ENCODE measurements around the gene C12orf76. TPM values are rescaled to one million over a fixed set of nuclear protein-coding genes. Genes with fewer than 3 reads are reported as not detected.

The C12orf76 gene
- total and polyA plus RNA-seq, 2 of the 13 experiments (the other 11 are each of a cell fraction or from before 2014, with no cell fraction given), result 15.8 to 38.4 TPM

- TF ChIP-seq CHCHD3 (CRISPR knock-in tag; IDR thresholded peaks at IDR 0.05) (no peak), ZSCAN31 (CRISPR knock-in tag; IDR thresholded peaks at IDR 0.05; ENCODE audit: low read depth) (no peak), ZFP82 (CRISPR knock-in tag; IDR thresholded peaks at IDR 0.05; ENCODE audit: borderline replicate concordance) (no peak), DMAP1 (CRISPR knock-in tag; IDR thresholded peaks at IDR 0.05) (peak; percentile 62; the same call in 1 of the 2 replicates), SRY (CRISPR knock-in tag; IDR thresholded peaks at IDR 0.05) (0 out of 2 replicates have a peak, but pooled peaks have one; percentile 46), ZNF550 (CRISPR knock-in tag; IDR thresholded peaks at IDR 0.05; ENCODE audit: borderline replicate concordance) (0 out of 2 replicates have a peak, but pooled peaks have one; percentile 53), EZH2 (conservative IDR thresholded peaks at IDR 0.05; ENCODE audit: low read depth, low read length) (no peak), DNMT3B (CRISPR knock-in tag; conservative IDR thresholded peaks at IDR 0.05) (no peak), ZNF10 (CRISPR knock-in tag; IDR thresholded peaks at IDR 0.05; ENCODE audit: borderline replicate concordance, low read depth) (no peak), ZSCAN20 (CRISPR knock-in tag; IDR thresholded peaks at IDR 0.05; ENCODE audit: borderline replicate concordance) (no peak), DNMT1 (CRISPR knock-in tag; IDR thresholded peaks at IDR 0.05) (0 out of 2 replicates have a peak, but pooled peaks have one; percentile 86), SALL2 (CRISPR knock-in tag; IDR thresholded peaks at IDR 0.05) (no peak), IKZF4 (CRISPR knock-in tag; IDR thresholded peaks at IDR 0.05; ENCODE audit: borderline replicate concordance, low read depth, not compliant biosample characterization) (no peak), SP1 (IDR thresholded peaks at IDR 0.05) (no peak), SP1 (CRISPR knock-in tag; IDR thresholded peaks at IDR 0.05) (no peak), NCOA1 (CRISPR knock-in tag; IDR thresholded peaks at IDR 0.05) (peak; percentile 79; the same call in 1 of the 2 replicates), SETDB1 (CRISPR knock-in tag; IDR thresholded peaks at IDR 0.05; ENCODE audit: borderline replicate concordance) (no peak), NR2F6 (IDR thresholded peaks at IDR 0.05) (no peak), NR2F6 (CRISPR knock-in tag; IDR thresholded peaks at IDR 0.05) (0 out of 2 replicates have a peak, but pooled peaks have one; percentile 10)
- TF ChIP-seq, protein P1, sequence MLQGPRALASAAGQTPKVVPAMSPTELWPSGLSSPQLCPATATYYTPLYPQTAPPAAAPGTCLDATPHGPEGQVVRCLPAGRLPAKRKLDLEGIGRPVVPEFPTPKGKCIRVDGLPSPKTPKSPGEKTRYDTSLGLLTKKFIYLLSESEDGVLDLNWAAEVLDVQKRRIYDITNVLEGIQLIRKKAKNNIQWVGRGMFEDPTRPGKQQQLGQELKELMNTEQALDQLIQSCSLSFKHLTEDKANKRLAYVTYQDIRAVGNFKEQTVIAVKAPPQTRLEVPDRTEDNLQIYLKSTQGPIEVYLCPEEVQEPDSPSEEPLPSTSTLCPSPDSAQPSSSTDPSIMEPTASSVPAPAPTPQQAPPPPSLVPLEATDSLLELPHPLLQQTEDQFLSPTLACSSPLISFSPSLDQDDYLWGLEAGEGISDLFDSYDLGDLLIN (CRISPR knock-in tag; IDR thresholded peaks at IDR 0.05; ENCODE audit: borderline replicate concordance), result no peak
- TF ChIP-seq, protein P2, sequence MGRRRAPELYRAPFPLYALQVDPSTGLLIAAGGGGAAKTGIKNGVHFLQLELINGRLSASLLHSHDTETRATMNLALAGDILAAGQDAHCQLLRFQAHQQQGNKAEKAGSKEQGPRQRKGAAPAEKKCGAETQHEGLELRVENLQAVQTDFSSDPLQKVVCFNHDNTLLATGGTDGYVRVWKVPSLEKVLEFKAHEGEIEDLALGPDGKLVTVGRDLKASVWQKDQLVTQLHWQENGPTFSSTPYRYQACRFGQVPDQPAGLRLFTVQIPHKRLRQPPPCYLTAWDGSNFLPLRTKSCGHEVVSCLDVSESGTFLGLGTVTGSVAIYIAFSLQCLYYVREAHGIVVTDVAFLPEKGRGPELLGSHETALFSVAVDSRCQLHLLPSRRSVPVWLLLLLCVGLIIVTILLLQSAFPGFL (CRISPR knock-in tag; IDR thresholded peaks at IDR 0.05), result no peak
- TF ChIP-seq, protein P3, sequence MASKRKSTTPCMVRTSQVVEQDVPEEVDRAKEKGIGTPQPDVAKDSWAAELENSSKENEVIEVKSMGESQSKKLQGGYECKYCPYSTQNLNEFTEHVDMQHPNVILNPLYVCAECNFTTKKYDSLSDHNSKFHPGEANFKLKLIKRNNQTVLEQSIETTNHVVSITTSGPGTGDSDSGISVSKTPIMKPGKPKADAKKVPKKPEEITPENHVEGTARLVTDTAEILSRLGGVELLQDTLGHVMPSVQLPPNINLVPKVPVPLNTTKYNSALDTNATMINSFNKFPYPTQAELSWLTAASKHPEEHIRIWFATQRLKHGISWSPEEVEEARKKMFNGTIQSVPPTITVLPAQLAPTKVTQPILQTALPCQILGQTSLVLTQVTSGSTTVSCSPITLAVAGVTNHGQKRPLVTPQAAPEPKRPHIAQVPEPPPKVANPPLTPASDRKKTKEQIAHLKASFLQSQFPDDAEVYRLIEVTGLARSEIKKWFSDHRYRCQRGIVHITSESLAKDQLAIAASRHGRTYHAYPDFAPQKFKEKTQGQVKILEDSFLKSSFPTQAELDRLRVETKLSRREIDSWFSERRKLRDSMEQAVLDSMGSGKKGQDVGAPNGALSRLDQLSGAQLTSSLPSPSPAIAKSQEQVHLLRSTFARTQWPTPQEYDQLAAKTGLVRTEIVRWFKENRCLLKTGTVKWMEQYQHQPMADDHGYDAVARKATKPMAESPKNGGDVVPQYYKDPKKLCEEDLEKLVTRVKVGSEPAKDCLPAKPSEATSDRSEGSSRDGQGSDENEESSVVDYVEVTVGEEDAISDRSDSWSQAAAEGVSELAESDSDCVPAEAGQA (IDR thresholded peaks at IDR 0.05; ENCODE audit: low read depth), result peak; percentile 94
- TF ChIP-seq, protein P3 (CRISPR knock-in tag; IDR thresholded peaks at IDR 0.05; ENCODE audit: borderline replicate concordance), result no peak
Observed at GRCh38 chr12:109995686-109996482, 52.4 kb downstream of the C12orf76 start, which contains the start of gene GIT2 (continued).

Data from HepG2 (cell line).